SU-DHL-6 (cell line): Measurements from ENCODE around the gene FAM20C.

Source experiments
- CTCF ChIP-seq: fragments of 200-600 bp; sonication (generic); IDR thresholded peaks from one replicate; pipeline ENCODE4 v1.5.1; 2017; ENCODE audit warnings: antibody characterized with exemption, mild to moderate bottlenecking, low read length, moderate library complexity; ENCODE audit not compliant: insufficient read depth, poor library complexity, severe bottlenecking
- EZH2phosphoT487 ChIP-seq: fragments of 200-600 bp; sonication (generic), shearing (Covaris generic); conservative IDR thresholded peaks from 2 replicates; pipeline ENCODE4 v1.6.1; 2018; ENCODE audit warnings: mild to moderate bottlenecking, antibody characterized with exemption, low read length, moderate library complexity, mixed read lengths

- TF ChIP-seq CTCF (no peak), EZH2phosphoT487 (no peak)
Measured at GRCh38 chr7:152702-153391, 39.5 kb upstream of the FAM20C start.
